GM18520 (cell line): ENCODE data around the gene LILRB4.
"Not testable (repeated sequence)": the region's sequence is repeated elsewhere in the genome, so short reads cannot be mapped to it uniquely, and the experiment has no call there.

Source experiments
- ATAC-seq: cut with Tn5 transposase; IDR thresholded peaks from one replicate; pipeline ENCODE4 v1.9.1; 2021; ENCODE audit not compliant: unreplicated experiment

The LILRB4 gene

DNA sequence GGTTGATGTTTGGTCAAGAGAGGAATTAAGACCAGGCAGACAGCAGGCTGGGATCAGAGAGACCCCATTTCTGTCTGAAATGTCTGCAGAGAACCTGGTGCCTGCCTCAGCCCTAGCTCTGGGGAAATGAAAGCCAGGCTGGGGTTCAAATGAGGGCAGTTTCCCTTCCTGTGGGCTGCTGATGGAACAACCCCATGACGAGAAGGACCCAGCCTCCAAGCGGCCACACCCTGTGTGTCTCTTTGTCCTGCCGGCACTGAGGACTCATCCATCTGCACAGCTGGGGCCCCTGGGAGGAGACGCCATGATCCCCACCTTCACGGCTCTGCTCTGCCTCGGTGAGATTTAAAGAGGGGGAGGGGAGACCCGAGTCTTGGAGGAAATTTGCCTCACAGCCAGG, at the start of gene LILRB4:
Gene LILRB4 (plus strand): TSS at position 256 of the 400 bp plus-strand sequence. CDS start 49 bp downstream, at position 305.
- no peak for ATAC-seq

- no peak for ATAC-seq
These were observed 48.1 kb upstream of the LILRB4 start for GRCh38 chr19:54614726-54615125.

DNA sequence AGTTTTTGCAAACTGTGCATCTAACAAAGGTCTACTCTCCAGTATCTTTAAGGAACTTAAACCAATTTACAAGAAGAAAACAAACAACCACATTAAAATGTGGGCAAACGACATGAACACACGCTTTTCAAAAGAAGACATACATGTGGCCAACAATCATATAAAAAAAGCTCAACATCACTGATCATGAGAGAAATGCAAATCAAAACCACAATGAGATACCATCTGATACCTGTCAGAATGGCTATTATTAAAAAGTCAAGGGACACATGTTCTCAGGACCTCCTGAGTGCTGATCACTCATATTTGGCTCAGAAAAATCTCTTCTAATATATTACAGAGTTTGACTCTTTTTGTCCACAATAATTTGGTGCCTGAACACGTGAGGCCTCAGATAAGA, 46.7 kb upstream of the LILRB4 start:
- no peak for ATAC-seq

GRCh38 chr19:54616821-54617560, 45.8 kb upstream of the LILRB4 start:
- peak; percentile 74 for ATAC-seq

DNA sequence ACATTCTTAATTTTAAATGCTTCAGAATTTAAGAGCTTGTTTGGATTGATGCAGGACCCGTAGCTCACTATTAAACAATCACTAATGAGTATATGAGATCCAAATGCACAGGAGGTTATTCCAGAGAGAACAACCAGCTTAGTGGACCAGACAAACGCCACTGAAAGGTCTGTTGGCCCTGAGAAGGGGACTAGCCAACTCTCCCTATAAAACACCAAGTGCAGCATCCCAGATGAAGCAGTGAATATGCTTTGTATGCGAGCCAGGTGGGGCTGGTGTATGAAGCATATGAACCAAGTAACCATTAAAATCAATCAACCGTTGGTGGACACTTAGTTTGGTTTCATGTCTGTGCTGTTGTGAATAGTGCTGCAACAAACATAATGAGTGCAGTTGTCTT, 42.3 kb upstream of the LILRB4 start:
- no peak for ATAC-seq

- no peak for ATAC-seq
These were observed 40.4 kb upstream of the LILRB4 start for GRCh38 chr19:54622431-54622830.

GRCh38 chr19:54624234-54624633, 38.6 kb upstream of the LILRB4 start:
- not testable (repeated sequence) for ATAC-seq

DNA sequence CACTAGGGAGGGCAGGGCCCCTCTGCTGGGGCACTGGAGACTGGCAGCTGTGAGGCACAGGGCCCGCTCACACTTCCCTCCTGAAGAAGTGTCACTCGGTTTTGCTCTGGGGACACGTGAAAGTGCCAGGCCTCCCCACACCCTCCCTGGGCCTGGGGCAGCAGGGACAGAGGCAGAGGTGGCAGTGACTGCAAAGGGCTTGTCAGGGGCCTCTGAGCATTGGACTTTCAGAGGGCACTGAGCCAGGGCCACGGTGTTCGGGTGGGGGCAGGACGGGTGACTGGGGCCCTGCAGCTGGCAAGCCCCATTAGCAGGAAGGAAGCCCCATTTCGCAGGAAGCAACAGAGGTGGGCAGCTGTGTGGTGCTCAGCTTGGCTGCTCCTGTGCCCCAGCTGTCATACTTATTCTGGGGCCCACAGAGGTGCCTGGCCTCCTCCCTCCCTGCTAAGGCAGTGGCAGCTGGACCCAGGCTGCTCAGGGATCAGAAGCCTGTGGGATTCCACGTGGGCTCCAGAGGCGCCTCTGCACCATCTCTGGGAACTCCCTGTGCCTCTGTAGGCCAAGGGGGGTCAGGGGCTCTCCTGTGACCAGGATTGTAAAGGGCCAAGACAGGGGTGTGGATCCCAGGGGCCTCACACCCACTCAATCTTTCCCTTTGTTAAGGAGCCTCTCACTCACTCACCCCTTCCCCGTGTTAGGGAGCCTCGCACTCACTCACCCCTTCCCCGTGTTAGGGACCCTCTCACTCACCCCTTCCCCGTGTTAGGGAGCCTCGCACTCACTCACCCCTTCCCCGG, 37.7 kb upstream of the LILRB4 start:
- ATAC-seq, result not testable (repeated sequence)

DNA sequence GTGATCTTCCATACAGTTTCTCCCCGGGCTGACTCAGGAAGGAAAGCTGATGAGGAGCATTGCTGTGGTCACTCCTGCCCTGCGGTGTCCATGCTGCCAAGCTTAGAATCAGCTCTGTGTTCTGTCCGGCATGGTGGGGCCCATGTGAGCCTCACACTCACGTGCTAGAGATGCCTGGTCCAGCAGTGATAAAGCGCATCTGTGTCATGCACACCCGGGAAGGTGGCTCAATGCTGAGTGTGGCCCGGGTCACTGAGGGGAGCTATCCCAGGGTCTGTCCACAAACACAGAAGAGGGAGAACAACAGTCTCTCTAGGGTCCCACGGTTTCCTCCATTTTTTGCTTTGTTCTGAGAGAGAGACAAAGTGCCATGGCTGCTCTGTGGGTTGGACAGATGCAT, 36.0 kb upstream of the LILRB4 start:
- ATAC-seq, result no peak

GRCh38 chr19:54627912-54628311, 34.9 kb upstream of the LILRB4 start:
- not testable (repeated sequence) for ATAC-seq

DNA sequence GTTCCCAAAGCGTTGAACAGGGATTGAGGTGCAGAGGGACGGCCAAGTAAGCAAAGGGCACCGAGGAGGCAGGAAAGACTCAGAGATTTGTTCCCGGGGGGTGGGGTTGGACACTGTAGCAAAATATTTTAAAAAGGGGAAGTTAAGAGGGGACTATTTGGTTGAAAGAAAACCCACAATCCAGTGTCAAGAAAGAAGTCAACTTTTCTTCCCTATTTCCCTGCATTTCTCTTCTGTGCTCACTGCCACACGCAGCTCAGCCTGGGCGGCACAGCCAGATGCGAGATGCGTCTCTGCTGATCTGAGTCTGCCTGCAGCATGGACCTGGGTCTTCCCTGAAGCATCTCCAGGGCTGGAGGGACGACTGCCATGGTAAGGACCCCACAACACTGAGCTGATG, 32.5 kb upstream of the LILRB4 start, which contains the start of gene LILRB1:
Gene LILRB1 (plus strand): TSS at position 223 of the 400 bp plus-strand sequence. CDS start 590 bp downstream, outside the sequence.
- ATAC-seq, result not testable (repeated sequence)

GRCh38 chr19:54630782-54631181, 32.0 kb upstream of the LILRB4 start:
- ATAC-seq, result no peak

DNA sequence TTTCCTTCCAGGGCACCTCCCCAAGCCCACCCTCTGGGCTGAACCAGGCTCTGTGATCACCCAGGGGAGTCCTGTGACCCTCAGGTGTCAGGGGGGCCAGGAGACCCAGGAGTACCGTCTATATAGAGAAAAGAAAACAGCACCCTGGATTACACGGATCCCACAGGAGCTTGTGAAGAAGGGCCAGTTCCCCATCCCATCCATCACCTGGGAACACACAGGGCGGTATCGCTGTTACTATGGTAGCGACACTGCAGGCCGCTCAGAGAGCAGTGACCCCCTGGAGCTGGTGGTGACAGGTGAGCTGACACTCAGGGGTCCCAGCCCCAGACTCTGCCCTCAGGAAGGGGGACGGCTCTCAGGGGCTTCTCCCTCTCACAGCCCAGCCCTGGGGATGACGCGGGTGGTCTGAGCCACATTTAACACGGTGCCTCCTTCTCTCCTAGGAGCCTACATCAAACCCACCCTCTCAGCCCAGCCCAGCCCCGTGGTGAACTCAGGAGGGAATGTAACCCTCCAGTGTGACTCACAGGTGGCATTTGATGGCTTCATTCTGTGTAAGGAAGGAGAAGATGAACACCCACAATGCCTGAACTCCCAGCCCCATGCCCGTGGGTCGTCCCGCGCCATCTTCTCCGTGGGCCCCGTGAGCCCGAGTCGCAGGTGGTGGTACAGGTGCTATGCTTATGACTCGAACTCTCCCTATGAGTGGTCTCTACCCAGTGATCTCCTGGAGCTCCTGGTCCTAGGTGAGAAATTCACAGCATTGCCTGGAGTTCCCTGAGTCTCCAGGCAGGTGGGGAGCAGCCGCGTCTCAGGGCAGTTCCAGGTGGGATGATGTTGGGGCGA, 31.1 kb upstream of the LILRB4 start:
- not testable (repeated sequence) for ATAC-seq

DNA sequence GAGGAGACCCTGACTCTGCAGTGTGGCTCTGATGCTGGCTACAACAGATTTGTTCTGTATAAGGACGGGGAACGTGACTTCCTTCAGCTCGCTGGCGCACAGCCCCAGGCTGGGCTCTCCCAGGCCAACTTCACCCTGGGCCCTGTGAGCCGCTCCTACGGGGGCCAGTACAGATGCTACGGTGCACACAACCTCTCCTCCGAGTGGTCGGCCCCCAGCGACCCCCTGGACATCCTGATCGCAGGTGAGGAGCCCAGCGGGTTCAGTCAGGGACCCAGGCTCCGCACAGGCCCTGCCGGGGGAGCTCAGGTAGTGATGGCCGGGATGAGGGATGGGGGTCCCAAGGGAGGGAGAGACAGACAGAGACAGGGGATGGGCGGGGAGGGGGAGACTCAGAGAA, 30.3 kb upstream of the LILRB4 start:
- not testable (repeated sequence) for ATAC-seq

- no peak for ATAC-seq
These were observed 29.4 kb upstream of the LILRB4 start for GRCh38 chr19:54633401-54633800.

DNA sequence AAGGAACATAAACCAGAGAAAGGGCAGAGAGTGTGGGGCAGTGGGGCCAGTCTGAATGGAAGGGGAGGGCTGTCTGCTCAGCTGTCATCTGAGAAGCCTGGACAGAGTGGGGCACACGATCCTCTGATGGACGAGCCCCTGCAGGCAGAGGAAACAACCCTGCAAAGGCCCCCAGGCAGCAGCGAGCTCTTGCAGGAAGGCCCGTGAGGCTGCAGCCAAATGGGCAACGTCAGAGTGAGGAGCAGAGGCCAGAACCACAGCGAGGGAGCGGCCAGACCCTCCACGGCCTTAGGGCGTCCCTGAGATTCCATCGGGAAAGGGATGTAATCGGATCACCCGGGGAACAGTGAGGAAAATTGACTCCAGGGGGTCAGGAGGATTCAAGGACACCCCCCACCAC, 26.7 kb upstream of the LILRB4 start:
- ATAC-seq, result not testable (repeated sequence)

- no peak for ATAC-seq
These were observed 24.1 kb upstream of the LILRB4 start for GRCh38 chr19:54638683-54639082.

DNA sequence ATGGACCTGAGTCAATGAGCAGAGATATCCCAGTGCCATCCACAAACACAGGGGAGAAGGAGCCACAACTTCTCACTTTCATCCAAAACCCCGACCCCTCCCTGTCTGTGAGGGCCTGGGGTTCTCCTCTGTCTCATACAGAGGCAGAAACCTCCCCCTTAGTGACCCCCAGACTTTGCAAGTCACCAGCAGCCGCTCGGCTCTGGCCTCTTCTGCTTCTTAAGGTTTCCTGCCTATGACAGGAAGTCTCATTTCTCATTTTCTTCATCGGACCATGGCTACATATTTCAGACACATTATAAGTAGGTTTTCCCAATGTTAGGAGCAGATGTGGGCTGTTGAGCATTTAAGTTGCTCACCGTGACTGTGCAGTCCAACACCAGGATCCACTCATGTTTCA, 19.8 kb upstream of the LILRB4 start:
- not testable (repeated sequence) for ATAC-seq

DNA sequence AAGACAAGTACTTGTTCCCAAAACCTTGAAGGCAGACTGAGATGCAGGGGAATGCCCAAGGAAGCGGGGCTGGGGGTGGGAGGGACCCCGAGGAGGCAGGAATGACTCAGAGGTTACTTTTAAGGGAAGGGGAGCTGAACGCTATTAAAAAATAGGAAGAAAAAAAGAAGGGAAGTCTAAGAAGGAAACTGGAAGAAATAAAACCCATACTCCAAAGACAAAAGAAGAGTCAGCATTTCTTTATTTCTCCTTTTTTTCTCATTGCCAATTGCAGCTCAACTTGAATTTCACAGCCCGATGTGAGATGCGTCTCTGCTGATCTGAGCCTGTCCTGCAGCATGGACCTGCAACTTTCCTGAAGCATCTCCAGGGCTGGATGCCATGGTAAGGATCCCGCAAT, 19.2 kb upstream of the LILRB4 start:
- ATAC-seq, result not testable (repeated sequence)

DNA sequence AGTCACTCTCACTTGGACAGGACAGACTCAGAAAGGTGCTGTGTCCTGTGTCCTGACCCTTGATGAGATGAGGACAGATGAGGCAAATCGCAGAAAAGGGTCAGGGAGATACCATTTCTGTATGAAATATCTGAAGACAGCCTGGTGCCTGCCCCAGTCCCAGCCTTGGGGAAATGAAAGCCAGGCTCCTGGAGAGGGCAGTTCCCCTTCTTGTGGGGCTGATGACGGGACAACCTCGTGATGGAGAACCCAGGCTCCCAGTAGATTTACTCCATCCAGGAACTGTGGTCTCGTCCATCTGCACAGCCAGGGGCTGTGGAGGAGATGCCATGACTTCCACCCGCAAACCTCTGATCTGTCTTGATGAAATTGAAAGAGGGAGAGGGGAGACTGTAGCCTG, 18.7 kb upstream of the LILRB4 start:
- ATAC-seq, result no peak

GRCh38 chr19:54646331-54646841, 16.4 kb upstream of the LILRB4 start:
- no peak for ATAC-seq
